Measurements from ENCODE around the gene NUP153.
"Not testable (repeated sequence)": the region's sequence is repeated elsewhere in the genome, so short reads cannot be mapped to it uniquely, and the experiment has no call there.

Gene NUP153

DNA sequence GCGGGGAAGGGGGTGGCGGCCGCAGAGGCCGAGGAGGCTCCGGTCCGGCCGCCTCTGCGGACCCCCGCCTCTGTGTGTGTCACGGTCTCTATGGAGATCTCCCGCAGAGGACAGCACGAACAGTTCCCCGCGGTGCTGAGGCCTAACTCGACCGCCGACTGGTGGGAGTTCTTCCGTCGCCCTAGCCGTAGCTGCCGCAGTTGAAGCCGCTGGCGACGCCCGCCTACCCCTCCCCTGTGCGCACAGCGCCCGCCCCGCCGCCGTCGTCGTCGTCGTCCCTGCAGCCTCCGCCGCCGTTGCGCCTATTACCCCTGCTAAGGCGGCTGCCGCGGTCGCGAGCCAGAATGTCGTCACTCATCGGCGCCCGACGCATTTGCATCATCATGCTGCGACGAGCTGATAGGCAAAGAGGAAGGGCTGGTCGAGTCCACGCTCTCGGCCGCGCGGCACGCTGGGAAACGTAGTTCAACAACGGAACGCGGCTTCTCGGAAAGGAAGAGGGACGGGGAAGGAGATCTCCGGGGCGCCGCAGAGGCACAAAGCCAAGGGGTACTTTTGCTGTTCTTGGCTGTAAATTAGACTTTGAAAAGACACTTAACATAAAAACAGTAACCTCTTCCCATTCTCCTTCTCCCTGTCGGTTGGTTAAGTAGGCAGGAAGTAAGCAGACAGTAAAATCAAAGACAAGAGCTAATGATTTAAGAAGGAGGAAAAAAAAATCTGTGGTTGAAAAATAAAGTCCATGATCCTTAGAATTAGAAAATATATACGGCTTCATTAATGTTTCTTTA lies at the start of gene NUP153:
TSS of gene NUP153 (minus strand) at position 346 of the 791 bp plus-strand sequence. CDS start 538 bp downstream, outside the sequence.
- peak; percentile 100 for DNase-seq

DNA sequence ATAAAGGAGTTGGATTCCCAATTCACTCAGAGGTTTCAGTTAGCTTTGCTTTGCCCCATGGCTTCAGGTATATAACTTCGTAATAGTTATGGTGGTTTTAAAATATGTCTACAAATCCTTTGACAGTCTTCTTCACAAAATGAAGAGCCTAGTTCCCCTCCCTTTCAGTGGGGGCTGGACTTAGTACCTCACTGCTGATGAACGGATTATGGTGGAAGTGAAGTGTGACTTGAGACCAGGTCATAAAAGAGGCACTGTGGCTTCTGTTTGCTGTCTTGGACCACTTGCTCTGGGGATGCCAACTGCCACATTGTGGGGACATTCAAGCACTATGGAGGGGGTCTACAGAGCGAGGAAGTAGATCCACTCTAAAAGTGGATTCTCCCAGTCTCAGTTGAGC lies 47.5 kb upstream of the NUP153 start:
- no peak for DNase-seq

DNA sequence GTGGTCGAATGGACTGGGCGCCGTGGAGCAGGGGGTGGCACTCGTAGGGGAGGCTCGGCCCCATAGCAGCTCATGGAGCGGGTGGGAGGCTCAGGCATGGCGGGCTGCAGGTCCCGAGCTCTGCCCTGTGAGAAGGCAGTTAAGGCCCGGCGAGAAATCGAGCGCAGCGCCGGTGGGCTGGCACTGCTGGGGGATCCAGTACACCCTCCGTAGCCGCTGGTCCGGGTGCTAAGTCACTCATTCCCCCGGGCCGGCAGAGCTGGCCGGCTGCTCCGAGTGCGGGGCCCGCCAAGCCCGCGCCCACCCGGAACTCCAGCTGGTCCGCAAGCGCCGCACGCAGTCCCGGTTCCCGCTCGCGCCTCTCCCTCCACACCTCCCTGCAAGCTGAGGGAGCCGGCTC lies 38.6 kb upstream of the NUP153 start:
- DNase-seq = not testable (repeated sequence)

DNA sequence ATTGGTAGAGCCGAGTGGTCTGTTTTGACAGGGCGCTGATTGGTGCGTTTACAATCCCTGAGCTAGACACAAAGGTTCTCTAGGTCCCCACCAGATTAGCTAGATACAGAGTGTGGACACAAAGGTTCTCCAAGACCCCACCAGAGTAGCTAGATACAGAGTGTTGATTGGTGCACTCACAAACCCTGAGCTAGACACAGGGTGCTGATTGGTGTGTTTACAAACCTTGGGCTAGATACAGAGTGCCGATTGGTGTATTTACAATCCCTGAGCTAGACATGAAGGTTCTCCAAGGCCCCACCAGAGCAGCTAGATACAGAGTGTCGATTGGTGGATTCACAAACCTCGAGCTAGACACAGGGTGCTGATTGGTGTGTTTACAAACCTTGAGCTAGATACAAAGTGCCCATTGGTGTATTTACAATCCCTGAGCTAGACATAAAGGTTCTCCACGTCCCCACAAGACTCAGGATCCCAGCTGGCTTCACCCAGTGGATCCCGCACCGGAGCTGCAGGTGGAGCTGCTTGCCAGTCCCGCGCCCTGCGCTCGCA lies 38.1 kb upstream of the NUP153 start:
- not testable (repeated sequence) for DNase-seq

DNA sequence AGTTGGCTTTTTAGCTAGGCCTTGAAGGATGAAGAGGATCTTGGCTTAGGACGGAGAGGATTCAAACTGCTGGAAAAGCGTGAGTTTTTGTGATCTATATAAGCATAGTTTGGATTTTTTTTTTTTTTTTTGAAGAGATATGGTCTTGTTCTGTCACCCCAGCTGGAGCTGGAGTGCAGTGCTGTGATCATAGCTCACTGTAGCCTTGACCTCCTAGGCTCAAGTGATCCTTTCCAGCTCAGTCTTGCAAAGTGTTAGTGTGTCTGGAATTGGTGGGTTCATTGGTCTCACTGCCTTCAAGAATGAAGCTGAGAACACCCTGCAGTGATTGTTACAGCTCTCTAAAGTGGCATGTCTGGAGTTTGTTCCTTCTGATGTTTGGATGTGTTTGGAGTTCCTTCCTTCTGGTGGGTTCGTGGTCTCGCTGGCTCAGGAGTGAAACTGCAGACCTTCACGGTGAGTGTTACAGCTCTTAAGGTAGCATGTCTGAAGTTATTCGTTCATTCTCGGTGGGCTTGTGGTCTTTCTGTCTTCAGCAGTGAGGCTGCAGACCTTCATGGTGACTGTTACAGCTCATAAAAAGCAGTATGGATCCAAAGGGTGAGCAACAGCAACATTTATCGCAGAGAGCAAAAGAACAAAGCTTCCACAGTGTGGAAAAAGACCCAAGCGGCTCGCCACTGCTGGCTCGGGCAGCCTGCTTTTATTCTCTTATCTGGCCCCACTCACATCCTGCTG lies 37.5 kb upstream of the NUP153 start:
- DNase-seq = no peak

DNA sequence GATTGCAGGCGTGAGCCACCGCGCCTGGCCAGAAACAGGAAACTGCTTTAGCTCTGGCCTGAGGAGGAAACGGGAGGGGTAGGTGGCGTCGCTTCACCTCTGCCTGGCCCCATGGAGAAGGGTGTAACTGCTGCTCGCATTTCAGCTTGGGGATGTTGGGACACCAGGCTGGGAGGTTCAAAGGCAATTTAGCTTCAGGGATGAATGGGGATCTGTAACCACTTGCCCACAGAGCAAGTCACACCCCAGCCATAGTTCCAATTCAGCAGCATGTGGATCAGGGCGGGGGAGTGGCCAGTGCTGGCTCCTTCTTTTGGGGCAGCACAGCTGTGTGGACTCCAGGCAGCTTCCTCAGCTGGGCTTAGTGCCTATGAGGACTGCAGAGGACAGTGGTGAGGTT lies 34.8 kb upstream of the NUP153 start:
- no peak for DNase-seq

DNA sequence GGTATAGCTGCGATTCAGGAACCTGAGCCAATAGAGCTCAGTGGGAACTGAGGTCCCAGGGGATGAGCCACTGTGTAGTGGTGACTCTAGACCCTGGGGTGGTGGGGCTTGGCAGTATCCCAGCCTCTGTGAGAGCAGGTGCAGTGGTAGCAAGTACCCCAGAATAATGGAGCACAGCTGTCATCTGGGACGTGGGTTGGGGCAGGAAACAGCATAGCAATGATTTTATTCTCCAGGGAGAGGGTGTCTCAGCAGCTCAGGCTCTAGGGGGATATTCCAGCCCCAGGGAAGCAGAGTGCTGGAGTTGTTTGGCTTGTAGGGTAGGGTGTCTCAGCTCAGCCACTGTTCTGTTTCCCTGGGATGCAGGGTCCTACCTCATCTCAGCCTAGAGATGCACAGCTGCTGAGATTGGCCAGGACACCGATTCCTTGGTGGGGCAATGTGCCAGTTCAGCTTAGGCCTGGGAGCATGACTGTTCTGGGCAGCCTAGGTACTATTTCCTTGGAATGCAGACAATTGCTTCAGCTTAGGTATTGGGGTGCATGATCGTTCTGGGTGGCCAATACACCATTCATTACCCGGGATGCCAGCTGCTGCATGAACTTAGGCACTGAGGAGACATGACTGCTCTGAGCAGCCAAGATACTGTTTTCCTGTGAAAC lies 34.0 kb upstream of the NUP153 start:
- DNase-seq = no peak

DNA sequence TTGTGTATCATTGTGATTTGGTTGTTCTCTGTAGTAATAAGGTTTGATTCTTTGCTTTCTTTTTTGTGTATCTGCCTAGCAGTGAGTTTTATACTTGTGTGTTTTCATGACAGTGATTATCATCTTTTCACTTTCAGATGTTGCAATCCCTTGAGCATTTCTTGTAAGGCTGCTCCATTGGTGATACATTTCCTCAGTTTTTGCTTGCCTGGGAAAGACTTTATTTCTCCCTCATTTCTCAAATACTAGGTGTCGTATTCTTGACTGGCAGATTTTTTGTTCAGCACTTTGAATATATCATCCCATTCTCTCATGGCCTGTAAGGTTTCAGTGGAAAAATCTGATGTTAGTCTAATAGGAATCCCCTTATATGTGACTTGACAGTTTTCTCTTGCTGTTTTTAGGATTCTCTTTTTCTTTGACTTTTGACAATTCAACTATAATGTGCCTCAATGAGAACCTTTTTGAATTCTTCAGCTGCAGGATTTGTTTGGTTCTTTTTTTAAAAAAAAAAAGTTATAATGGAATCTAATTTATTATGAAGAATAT lies 31.1 kb upstream of the NUP153 start:
- DNase-seq = no peak

DNA sequence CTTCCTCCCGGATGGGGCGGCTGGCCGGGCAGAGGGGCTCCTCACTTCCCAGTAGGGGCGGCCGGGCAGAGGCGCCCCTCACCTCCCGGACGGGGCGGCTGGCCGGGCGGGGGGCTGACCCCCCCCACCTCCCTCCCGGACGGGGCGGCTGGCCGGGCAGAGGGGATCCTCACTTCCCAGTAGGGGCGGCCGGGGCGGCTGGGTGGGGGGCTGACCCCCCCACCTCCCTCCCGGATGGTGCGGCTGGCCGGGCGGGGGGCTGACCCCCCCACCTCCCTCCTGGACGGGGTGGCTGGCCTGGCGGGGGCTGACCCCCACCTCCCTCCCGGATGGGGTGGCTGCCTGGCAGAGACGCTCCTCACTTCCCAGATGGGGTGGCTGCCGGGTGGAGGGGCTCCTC lies 28.6 kb upstream of the NUP153 start:
- DNase-seq = not testable (repeated sequence)

DNA sequence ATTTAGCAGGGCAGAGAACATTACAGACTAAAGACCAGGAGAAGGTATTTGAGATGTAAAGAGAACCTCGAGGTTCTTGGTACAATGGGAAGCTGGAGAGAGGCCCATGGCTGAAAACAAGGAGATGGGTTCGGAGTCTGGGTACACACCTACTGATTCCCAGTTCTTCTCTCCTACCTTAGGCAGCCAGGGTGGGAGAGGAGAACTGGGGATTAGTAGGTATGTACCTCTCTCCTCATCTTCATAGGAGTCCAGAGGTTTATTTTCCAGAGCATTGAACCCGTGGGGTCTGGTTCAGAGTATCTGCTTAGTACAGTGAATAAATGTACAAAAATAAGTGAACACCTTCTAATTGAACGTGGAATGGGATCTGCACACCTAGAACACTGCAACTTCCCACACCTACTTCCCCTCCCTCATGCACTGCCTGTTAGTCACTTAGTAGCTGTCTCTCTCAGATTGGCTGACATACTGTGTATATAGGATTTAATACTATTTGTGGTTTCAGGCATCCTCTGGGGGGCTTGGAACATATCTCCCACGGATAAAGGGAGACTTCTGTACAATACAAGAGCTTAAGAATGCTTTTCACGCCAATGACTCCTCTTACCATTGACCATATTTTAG lies 23.5 kb upstream of the NUP153 start:
- DNase-seq = no peak

DNA sequence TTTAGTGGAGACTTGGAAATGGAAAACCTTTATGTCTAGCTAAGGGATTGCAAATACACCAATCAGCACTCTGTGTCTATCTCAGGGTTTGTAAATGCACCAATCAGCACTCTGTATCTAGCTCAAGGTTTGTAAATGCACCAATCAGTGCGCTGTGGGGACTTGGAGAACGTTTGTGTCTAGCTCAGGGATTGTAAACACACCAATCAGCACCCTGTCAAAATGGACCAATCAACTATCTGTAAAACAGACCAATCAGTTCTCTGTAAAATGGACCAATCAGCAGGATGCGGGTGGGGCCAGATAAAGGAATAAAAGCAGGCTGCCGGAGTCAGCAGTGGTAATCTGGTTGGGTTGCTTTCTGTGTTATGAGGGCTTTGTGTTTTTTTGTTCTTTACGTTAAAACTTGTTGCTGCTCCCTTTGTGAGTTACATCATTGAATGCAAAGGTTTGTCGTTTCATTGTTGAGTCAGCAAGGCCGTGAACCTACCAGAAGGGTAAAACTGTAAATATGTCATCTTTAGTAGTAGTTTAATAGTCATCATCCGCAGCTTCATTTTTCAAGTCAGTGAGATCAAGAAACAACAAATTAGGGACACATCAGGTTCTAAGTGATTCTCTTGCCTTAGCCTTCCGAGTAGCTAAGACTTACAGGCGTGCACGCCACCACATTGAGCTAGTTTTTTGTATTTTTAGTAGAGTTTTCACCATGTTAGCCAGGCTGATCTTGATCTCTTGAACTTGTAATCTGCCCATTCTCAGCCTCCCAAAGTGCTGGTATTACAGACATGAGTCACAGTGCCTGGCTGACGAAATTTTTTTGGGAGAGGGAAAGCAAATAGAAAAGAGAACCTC lies 22.7 kb upstream of the NUP153 start:
- no peak for DNase-seq

DNA sequence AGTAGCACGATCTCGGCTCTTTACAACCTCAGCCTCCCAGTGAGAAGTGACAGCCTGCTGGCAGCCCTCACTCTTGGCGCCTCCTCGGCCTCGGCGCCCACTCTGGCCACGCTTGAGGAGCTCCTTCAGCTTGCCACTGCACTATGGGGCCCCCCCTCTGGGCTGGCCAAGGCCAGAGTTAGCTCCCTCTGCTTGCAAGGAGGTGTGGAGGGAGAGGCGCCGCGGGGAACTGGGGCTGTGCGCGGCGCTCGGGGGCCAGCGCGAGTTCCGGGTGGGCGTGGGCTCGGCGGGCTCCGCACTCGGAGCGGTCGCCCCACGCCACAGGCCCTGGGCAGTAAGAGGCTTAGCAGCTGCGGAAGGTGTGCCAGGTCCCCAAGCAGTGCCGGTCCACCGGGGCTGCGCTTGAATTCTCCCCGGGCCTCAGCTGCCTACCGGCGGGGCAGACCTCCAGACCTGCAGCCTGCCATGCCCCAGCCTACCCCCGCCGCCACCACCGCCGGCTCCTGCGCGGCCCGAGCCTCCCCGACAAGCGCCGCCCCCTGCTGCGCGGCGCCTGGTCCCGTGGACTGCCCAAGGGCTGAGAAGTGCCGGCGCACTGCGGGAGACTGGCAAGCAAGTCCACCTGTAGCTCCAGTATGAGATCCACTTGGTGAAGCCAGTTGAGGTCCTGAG lies 22.0 kb upstream of the NUP153 start:
- DNase-seq = no peak

DNA sequence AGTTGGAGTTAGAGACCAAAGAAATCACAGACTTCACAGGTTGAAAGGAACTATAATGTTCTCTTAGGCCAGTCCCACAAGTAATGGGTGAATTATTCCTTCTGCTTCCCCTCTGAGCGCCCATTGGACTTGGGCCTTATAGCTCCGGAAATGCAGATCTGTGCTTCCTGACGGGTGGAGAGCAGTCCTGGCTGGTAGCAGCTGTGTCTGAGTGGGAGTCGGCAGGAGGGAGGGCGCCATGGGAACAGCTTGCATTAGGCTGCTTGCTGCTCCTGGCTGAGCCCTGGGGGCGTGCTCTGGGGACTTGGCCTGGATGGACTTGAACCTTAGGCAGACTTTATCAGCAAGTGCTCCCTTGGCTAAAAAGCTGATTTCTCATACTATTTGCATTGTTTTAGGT lies 18.4 kb upstream of the NUP153 start:
- no peak for DNase-seq

DNA sequence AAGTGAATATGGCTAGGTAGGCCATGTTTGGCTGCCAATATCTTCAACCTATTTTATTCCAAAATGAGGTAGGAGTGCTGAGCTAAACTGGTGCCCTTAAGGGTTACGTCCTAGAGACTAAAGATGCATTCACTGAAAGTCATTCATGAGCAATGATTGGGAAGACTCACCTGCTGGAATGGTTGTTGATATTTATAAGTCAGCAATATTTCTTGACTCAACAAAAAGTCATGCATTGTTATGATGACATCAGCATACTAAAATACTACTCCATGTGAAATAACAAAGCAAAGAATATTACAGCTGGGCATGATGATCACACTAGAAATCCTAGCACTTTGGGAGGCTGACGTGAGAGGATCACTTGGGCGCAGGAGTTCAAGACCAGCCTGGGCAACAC lies 17.6 kb upstream of the NUP153 start:
- DNase-seq = no peak

DNA sequence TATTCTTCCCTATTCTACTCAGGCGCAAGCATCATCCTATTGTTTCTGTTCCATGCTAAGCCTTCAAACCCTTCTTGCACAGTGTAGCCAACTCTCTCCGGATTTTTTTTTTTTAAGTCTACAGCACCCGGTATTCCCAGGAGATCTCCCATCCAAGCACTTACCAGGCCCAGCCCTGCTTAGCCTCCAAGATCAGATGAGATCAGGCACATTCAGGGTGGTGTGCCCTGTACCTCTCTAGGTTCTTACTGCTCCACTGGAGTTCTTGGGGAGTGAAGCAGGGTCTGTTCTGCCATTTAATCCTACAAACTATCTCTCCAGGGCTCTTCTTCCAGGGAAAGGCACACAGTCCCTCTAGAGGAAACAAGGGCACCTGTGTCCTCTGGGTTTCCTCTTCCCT lies 14.9 kb upstream of the NUP153 start:
- DNase-seq = no peak

DNA sequence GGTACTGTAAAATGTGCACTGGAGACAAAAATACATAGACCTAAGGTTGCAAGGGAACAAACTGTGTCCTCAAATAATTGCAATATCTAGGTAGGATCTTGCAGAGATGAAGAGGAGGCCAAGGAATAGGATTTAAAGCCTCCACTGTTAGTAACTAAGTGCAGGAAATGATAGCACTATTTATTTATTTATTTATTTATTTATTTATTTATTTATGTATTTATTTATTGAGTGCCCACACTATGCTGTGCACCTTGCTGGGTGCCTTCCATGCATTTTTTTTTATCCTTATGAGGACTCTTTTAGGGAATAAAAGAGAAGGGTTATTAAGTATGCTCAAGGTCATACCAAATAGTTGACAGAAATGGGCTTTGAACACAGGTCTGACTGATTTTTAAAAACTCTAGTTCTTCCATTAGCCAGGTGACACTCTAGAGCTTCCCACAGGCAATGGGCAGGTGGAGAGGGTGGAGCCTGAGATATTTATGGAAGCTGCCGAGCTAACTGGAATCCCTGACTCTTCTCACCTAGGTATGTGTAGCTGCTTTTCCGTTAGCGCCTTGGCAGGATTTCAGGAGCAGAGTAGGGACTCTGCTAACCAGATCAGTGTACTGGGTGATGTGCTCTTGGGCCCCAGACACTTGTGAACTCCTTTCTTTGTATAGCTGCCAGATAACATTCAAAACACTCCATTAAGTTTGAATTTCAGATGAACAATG lies 12.8 kb upstream of the NUP153 start:
- DNase-seq = no peak

DNA sequence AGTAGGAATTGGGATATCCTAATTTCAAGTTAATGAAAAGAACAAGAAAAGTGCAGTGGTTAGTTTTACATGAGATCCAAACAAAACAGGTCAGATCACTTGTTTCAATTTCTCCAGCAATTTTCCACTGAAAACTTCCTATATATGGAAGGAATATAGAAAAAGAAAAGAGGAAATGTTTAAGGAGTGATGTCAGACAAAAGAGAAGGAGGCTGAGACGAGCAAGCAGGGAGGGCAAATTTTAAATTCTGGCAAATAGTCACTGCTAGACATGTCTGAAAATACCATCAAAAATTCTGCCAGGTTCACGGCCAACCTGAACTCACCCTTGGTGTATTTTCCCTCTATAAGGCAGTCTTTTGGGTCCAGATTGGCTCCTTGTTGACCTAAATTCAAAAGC lies 9.5 kb upstream of the NUP153 start:
- DNase-seq = no peak

DNA sequence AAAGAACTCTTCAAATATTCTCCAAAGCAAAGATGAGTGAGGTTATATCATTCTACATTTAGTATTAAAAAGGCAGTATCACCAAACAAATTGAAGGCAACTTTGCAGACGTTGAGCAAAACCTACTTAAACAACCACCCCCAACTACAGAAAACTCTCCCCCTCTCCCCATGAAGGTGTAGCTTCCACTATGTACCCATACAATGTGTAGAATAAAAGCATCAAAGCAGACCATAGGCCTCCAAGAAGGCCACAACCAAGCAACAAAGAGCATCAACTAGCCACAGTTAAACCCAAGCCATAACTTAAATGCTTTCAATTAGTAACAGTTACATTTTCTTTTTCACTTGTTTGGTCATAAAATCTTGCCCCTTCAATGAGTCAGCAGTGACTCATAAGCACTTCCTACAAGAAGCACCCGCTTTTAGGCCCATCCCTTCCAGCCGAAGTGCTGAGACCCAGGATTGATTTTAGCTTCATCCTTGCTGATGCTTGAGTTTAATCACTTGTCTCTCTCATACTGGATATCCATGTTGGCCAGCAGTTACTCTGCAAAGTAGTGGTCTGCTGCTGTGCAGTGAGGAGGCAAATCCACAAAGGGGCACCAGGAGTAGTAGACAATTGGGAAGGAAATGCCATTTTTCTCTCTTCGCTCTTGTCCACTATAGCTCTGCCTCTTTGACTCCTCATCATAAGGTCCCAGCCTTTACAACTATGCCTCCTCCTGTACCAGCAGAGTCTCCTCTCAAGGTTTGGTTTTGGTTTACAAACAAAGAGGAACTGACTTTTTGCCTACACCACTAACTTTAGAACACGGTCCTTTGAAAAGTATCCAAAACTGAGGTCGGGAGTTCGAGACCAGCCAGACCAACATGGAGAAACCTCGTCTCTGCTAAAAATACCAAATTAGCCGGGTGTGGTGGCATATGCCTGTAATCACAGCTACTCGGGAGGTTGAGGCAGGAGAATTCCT lies 8.4 kb upstream of the NUP153 start:
- DNase-seq = peak; percentile 15

DNA sequence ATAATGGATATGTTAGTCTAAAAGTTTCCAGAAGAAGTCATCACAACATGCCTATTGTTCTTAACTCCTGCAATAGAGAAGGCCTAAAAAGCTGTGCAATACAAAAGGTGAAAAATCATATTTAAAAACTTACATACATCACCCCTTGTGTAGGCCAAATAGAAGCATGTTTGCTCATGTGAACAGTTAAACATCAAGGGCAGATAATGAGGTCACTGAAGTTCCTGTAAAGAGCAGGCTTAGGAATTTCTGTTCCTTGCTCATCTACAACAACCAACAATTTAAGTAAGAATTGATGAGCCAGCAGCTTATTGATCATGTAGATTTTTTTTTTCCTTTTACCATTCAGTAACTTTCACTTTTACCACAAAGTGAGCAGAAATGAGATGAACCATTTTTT lies 7.5 kb upstream of the NUP153 start:
- DNase-seq = no peak

Data from activated T-cell treated with anti-CD3 and anti-CD28 coated beads for 4 hours (primary cell).